Neural cell (in vitro differentiated cells): Measurements from ENCODE around the gene C1orf87. TPM values are rescaled to one million over a fixed set of nuclear protein-coding genes. Genes with fewer than 3 reads are reported as not detected.

Experiments used
- H2AFZ ChIP-seq: fragments of 200-600, 300-800 bp; sonication (generic), shearing (Covaris generic); 2 replicates; pipeline ENCODE4 v1.6.0; 2014; ENCODE audit warnings: low read depth, mild to moderate bottlenecking, antibody characterized with exemption, low read length, moderate library complexity
- H3F3A ChIP-seq: fragments of 200-600 bp; shearing (Covaris generic); 2 replicates; pipeline ENCODE4 v1.6.1; 2016; ENCODE audit warnings: mild to moderate bottlenecking, moderate library complexity, mixed read lengths, antibody characterized with exemption, low read length; ENCODE audit not compliant: insufficient read depth, poor library complexity, severe bottlenecking
- H3K27ac ChIP-seq: fragments of 200-600, 300-800 bp; sonication (generic), shearing (Covaris generic); 2 replicates; pipeline ENCODE4 v1.5.1; 2014; ENCODE audit warnings: mild to moderate bottlenecking, low read length, moderate library complexity
- H3K27me3 ChIP-seq: fragments of 300-800, 200-600 bp; sonication (generic), shearing (Covaris generic); 2 replicates; pipeline ENCODE4 v1.6.0; 2014; ENCODE audit warnings: mild to moderate bottlenecking, low read depth, low read length, moderate library complexity; ENCODE audit not compliant: insufficient read depth
- H3K36me3 ChIP-seq: fragments of 300-800, 200-600 bp; sonication (generic), shearing (Covaris generic); 2 replicates; pipeline ENCODE4 v1.5.1; 2014; ENCODE audit warnings: mild to moderate bottlenecking, antibody characterized with exemption, low read length, moderate library complexity; ENCODE audit not compliant: insufficient read depth
- H3K4me2 ChIP-seq: fragments of 300-800, 200-600 bp; sonication (generic), shearing (Covaris generic); 2 replicates; pipeline ENCODE4 v1.6.0; 2014; ENCODE audit warnings: mild to moderate bottlenecking, low read length
- H3K4me3 ChIP-seq: fragments of 300-800, 200-600 bp; sonication (generic), shearing (Covaris generic); 2 replicates; pipeline ENCODE4 v1.5.1; 2014; ENCODE audit warnings: mild to moderate bottlenecking, low read length, moderate library complexity
- H3K79me2 ChIP-seq: fragments of 200-600 bp; shearing (Covaris generic); replicated peaks from 2 replicates; pipeline ENCODE4 v1.6.0; 2014; ENCODE audit warnings: mild to moderate bottlenecking, low read length, moderate library complexity; ENCODE audit not compliant: insufficient read depth
- H3K9ac ChIP-seq: fragments of 300-800, 200-600 bp; sonication (generic), shearing (Covaris generic); 2 replicates; pipeline ENCODE4 v1.6.1; 2016; ENCODE audit warnings: mild to moderate bottlenecking, low read length, mixed read lengths
- H3K9me2 ChIP-seq: fragments of 200-600 bp; shearing (Covaris generic); 2 replicates; pipeline ENCODE4 v1.6.1; 2016; ENCODE audit warnings: mild to moderate bottlenecking, low read length, mixed read lengths; ENCODE audit not compliant: insufficient read depth
- H3K9me3 ChIP-seq: fragments of 200-600, 300-800 bp; sonication (generic), shearing (Covaris generic); 2 replicates; pipeline ENCODE4 v1.6.1; 2016; ENCODE audit warnings: mild to moderate bottlenecking, mixed run types, low read length, moderate library complexity, mixed read lengths
- H4K20me1 ChIP-seq: fragments of 200-600 bp; shearing (Covaris generic); 2 replicates; pipeline ENCODE4 v1.6.1; 2016; ENCODE audit warnings: mild to moderate bottlenecking, mixed run types; ENCODE audit not compliant: insufficient read depth
- EP300 ChIP-seq: fragments of 450-650 bp; conservative IDR thresholded peaks from 2 replicates; pipeline ENCODE4 v1.6.1; 2014; ENCODE audit warnings: antibody characterized with exemption, mild to moderate bottlenecking, moderate library complexity; ENCODE audit not compliant: poor library complexity, severe bottlenecking
- EZH2 ChIP-seq: fragments of 200-600, 300-800 bp; shearing (Covaris generic), sonication (generic); IDR thresholded peaks from 2 replicates; pipeline ENCODE4 v1.6.1; 2014; ENCODE audit warnings: antibody characterized with exemption, low read length, borderline replicate concordance, mild to moderate bottlenecking; ENCODE audit not compliant: insufficient read depth, poor library complexity, severe bottlenecking
- MXI1 ChIP-seq: fragments of 450-650 bp; conservative IDR thresholded peaks from 2 replicates; pipeline ENCODE4 v1.6.1; 2014; ENCODE audit warnings: antibody characterized with exemption, mild to moderate bottlenecking; ENCODE audit not compliant: poor library complexity, severe bottlenecking
- POLR2AphosphoS5 ChIP-seq: IDR thresholded peaks from 2 replicates; pipeline ENCODE4 v1.6.1; 2012
- RAD21 ChIP-seq: fragments of 450-650 bp; conservative IDR thresholded peaks from 2 replicates; pipeline ENCODE4 v1.6.1; 2014; ENCODE audit warnings: antibody characterized with exemption, mild to moderate bottlenecking, moderate library complexity
- SMC3 ChIP-seq: fragments of 450-650 bp; conservative IDR thresholded peaks from 2 replicates; pipeline ENCODE4 v1.6.1; 2014; ENCODE audit warnings: antibody characterized with exemption, mild to moderate bottlenecking, moderate library complexity; ENCODE audit not compliant: poor library complexity
- TAF1 ChIP-seq: IDR thresholded peaks from 2 replicates; pipeline ENCODE4 v1.6.1; 2012; ENCODE audit warnings: low read depth
- polyA plus RNA-seq: library from polyadenylated mRNA; depleted of rRNA; stranded (reverse); fragments of >200 nt; gene quantifications from 2 replicates; pipeline ENCODE4 v1.2.3, GENCODE V29; 2014
- TF ChIP-seq, protein P1 (sequence below): IDR thresholded peaks from 2 replicates; pipeline ENCODE4 v1.6.1; 2012; ENCODE audit warnings: borderline replicate concordance
- TF ChIP-seq, protein P2 (sequence below): fragments of 450-650 bp; IDR thresholded peaks from 2 replicates; pipeline ENCODE4 v1.5.1; 2014; ENCODE audit warnings: antibody characterized with exemption, mild to moderate bottlenecking, moderate library complexity; ENCODE audit not compliant: poor library complexity, severe bottlenecking

The C1orf87 gene
- polyA plus RNA-seq, 1 donor from 2014 or later: not detected

DNA sequence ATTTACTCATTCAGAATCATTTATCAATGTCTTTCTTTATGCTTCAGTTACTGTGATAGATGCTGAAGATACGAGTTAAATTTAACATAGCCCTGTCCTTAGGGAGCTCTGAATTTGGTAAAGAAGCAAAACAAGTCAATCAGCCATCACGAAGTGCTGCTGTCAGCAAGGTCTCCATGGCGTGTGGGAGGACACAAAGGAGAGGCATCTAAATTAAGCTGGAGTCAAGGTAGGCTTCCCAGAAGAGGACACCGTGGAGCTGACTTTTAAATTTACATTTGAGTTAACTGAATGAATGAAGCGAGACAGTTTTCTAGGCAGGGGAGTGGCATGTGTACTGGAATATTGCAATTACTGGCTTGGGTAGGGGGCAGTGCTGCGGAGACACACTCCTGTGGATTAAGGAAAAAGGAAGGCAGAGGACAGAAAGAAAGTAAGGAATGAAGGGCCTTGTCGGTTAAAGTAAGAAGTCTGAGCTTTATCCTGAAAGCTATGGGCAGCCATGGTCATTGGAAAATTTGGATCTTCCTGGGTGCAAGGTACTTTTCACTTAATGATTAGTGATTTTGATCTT lies 41.3 kb upstream of the C1orf87 start:
- Histone ChIP-seq H3K9me3 (peaks cover 4% of the 10 kb centered on the region), H3K36me3 (no peaks in the 10 kb centered on the region), H3K4me2 (no peak overlapping the region), H3K9ac (no peak overlapping the region), H3F3A (no peaks in the 10 kb centered on the region), H3K9me2 (no peaks in the 10 kb centered on the region), H3K27ac (no peak overlapping the region), H2AFZ (no peak overlapping the region), H3K79me2 (no peaks in the 10 kb centered on the region), H3K4me3 (no peak overlapping the region), H3K27me3 (no peaks in the 10 kb centered on the region), H4K20me1 (no peaks in the 10 kb centered on the region)
- TF ChIP-seq SMC3 (no peak), EZH2 (no peak), EP300 (peak; percentile 62), POLR2AphosphoS5 (peak; percentile 74), MXI1 (no peak), RAD21 (no peak)
- TF ChIP-seq, protein P1, sequence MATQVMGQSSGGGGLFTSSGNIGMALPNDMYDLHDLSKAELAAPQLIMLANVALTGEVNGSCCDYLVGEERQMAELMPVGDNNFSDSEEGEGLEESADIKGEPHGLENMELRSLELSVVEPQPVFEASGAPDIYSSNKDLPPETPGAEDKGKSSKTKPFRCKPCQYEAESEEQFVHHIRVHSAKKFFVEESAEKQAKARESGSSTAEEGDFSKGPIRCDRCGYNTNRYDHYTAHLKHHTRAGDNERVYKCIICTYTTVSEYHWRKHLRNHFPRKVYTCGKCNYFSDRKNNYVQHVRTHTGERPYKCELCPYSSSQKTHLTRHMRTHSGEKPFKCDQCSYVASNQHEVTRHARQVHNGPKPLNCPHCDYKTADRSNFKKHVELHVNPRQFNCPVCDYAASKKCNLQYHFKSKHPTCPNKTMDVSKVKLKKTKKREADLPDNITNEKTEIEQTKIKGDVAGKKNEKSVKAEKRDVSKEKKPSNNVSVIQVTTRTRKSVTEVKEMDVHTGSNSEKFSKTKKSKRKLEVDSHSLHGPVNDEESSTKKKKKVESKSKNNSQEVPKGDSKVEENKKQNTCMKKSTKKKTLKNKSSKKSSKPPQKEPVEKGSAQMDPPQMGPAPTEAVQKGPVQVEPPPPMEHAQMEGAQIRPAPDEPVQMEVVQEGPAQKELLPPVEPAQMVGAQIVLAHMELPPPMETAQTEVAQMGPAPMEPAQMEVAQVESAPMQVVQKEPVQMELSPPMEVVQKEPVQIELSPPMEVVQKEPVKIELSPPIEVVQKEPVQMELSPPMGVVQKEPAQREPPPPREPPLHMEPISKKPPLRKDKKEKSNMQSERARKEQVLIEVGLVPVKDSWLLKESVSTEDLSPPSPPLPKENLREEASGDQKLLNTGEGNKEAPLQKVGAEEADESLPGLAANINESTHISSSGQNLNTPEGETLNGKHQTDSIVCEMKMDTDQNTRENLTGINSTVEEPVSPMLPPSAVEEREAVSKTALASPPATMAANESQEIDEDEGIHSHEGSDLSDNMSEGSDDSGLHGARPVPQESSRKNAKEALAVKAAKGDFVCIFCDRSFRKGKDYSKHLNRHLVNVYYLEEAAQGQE: no peak
- TF ChIP-seq, protein P2, sequence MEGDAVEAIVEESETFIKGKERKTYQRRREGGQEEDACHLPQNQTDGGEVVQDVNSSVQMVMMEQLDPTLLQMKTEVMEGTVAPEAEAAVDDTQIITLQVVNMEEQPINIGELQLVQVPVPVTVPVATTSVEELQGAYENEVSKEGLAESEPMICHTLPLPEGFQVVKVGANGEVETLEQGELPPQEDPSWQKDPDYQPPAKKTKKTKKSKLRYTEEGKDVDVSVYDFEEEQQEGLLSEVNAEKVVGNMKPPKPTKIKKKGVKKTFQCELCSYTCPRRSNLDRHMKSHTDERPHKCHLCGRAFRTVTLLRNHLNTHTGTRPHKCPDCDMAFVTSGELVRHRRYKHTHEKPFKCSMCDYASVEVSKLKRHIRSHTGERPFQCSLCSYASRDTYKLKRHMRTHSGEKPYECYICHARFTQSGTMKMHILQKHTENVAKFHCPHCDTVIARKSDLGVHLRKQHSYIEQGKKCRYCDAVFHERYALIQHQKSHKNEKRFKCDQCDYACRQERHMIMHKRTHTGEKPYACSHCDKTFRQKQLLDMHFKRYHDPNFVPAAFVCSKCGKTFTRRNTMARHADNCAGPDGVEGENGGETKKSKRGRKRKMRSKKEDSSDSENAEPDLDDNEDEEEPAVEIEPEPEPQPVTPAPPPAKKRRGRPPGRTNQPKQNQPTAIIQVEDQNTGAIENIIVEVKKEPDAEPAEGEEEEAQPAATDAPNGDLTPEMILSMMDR: no peak

DNA sequence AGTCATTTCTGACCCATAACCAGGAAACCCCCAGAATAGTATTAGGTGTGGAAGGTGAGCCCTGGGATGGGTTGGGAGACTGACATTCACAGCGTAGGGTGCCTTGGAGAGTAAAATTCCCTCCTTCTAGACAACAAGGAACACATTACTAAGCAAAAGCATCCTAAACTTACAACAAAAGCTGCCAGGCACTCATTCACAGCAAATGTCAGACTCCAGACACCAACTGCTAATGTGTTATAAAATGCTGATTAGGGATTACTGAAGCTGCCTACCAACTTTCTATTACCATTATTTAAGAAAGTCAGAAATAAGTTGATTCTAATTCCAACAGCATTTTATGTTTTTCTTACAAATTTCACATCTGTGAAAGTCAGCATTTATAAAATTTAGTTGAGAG lies 40.0 kb upstream of the C1orf87 start:
- no peaks in the 10 kb centered on the region for H3K79me2 ChIP-seq
- peaks cover 4% of the 10 kb centered on the region for H3K9me3 ChIP-seq
- H3K4me3 ChIP-seq: no peak overlapping the region
- no peaks in the 10 kb centered on the region for H4K20me1 ChIP-seq
- no peak overlapping the region for H3K27ac ChIP-seq
- no peak for TF ChIP-seq RAD21
- TF ChIP-seq, protein P2: no peak
- TF ChIP-seq, protein P1: no peak
- no peak for TF ChIP-seq EP300
- no peak for TF ChIP-seq TAF1
- no peak for TF ChIP-seq SMC3
- no peak for TF ChIP-seq POLR2AphosphoS5
- no peak for TF ChIP-seq MXI1
- TF ChIP-seq EZH2: no peak
- no peaks in the 10 kb centered on the region for H3F3A ChIP-seq
- no peak overlapping the region for H3K4me2 ChIP-seq
- no peaks in the 10 kb centered on the region for H3K27me3 ChIP-seq
- no peaks in the 10 kb centered on the region for H3K9me2 ChIP-seq
- no peak overlapping the region for H2AFZ ChIP-seq
- no peak overlapping the region for H3K9ac ChIP-seq
- H3K36me3 ChIP-seq: no peaks in the 10 kb centered on the region
